Measurements from ENCODE around the gene PSRC1. TPM values are rescaled to one million over a fixed set of nuclear protein-coding genes. Genes with fewer than 3 reads are reported as not detected.

Gene PSRC1
- total and polyA plus RNA-seq, 12 donors = 0.52 to 13.2 (median 2.5) TPM

DNA sequence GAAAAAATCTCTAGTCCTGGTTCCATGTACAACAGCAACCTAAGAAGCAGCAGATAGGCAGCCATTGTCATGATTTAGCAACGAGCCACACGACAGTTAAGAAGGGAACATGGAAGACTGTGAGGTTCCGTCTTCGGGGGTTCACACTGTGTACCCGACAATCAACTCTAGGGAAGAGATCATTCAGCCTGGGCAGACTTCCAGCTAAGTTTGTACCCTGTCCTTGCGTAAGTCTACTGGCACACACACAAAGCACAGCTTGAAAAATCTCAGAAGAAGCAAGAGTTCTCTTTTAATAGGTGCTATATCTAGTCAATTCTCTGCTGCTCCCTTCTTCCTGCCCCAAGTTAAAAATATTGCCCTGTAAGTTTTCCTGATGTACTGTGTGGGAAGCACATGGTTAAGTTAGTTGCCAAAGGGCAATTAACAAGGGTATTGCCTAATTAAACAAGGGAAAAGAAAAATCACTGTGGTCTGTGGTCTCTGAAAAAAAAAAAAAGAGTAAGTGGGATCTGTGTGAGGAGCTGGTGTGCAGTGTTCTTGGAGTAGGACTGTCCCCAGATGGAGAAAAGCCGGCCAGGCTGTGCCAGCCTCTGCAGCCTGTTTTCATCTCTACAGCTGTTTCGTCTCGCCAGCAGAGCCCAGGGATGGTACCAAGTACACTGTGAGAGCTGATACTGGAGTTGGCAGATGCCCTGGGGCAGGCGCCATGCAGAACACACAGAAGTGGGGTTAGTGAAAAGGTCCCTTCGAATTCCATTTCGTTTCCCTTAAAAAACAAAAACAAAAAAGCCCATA lies 30.2 kb upstream of the PSRC1 start:
- no peaks in the 10 kb centered on the region for H3K27me3 ChIP-seq
- intact Hi-C loops (cut with DNase I) = no loop called here
- H3K4me3 ChIP-seq = no peak overlapping the region
- H3K27ac ChIP-seq = no peak overlapping the region
- no peaks in the 10 kb centered on the region for H3K9me3 ChIP-seq (replicated peaks in 1 of 3)
- no peaks in the 10 kb centered on the region for H3K4me1 ChIP-seq (replicated peaks in 1 of 2)
- H3K36me3 ChIP-seq (replicated peaks in 1 of 2) = peaks cover 0 to 7% of the 10 kb centered on the region in 2 donors
- DNase-seq = peak in 4 of 7 donors; percentile 22 to 67 (median 46)
- TF ChIP-seq, protein P1, sequence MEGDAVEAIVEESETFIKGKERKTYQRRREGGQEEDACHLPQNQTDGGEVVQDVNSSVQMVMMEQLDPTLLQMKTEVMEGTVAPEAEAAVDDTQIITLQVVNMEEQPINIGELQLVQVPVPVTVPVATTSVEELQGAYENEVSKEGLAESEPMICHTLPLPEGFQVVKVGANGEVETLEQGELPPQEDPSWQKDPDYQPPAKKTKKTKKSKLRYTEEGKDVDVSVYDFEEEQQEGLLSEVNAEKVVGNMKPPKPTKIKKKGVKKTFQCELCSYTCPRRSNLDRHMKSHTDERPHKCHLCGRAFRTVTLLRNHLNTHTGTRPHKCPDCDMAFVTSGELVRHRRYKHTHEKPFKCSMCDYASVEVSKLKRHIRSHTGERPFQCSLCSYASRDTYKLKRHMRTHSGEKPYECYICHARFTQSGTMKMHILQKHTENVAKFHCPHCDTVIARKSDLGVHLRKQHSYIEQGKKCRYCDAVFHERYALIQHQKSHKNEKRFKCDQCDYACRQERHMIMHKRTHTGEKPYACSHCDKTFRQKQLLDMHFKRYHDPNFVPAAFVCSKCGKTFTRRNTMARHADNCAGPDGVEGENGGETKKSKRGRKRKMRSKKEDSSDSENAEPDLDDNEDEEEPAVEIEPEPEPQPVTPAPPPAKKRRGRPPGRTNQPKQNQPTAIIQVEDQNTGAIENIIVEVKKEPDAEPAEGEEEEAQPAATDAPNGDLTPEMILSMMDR (IDR thresholded peaks at IDR 0.05) = no peak
- TF ChIP-seq POLR2A (IDR thresholded peaks at IDR 0.05) = no peak
- WGBS, 4 donors = 70 to 75% (median 73%) methylated on average over 12 of the region's 12 CpGs

DNA sequence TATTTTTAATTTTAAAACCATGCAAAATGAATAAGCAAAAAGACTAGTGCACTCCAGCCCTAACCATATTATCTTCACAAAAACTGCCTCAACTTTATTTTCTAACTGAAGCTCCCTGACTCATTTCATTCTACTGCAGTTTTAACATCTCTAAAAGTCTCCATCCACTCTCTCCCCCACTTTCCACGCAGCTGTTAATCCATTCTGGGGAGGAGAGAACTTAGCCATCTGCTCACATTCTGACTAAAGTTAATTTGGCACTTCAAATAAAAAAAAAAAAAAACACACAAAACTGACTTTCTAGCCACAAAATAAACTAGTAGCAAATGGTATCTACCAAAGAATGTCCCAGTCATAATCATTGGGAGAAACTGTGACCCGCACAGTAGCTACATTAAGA lies 29.3 kb upstream of the PSRC1 start:
- 95 to 98% (median 96%) methylated on average over 2 of the region's 2 CpGs for WGBS, 4 donors
- DNase-seq = no peak
- H3K4me3 ChIP-seq = no peak overlapping the region
- H3K27ac ChIP-seq = no peak overlapping the region
- H3K27me3 ChIP-seq = no peaks in the 10 kb centered on the region
- TF ChIP-seq, protein P1 (IDR thresholded peaks at IDR 0.05) = no peak
- H3K36me3 ChIP-seq (replicated peaks in 1 of 2) = peaks cover 0 to 2% of the 10 kb centered on the region in 2 donors
- intact Hi-C loops (cut with DNase I) = no loop called here
- no peaks in the 10 kb centered on the region for H3K9me3 ChIP-seq (replicated peaks in 1 of 3)
- H3K4me1 ChIP-seq (replicated peaks in 1 of 2) = peaks cover 0 to 6% of the 10 kb centered on the region in 2 donors

DNA sequence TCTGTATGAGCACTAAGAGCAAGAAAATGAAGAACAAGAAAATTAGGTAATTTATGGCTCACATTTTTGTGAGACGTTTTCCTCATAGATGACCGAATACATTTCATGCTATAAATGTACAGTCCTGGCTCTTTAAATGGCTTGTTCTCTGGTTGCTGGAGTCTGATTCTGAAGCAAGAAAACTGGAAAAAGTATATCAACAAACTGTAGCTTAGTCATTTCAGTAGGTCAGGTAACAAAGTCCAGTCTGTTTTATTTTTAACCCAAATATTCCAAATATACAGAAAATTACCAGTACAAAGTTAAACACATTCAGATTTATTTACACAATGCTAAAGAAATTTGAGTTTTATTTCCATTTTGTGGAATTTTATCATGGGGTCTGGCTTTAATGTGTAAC lies 26.4 kb upstream of the PSRC1 start:
- intact Hi-C loops (cut with DNase I) = no loop called here
- H3K36me3 ChIP-seq (replicated peaks in 1 of 2) = no peaks in the 10 kb centered on the region

DNA sequence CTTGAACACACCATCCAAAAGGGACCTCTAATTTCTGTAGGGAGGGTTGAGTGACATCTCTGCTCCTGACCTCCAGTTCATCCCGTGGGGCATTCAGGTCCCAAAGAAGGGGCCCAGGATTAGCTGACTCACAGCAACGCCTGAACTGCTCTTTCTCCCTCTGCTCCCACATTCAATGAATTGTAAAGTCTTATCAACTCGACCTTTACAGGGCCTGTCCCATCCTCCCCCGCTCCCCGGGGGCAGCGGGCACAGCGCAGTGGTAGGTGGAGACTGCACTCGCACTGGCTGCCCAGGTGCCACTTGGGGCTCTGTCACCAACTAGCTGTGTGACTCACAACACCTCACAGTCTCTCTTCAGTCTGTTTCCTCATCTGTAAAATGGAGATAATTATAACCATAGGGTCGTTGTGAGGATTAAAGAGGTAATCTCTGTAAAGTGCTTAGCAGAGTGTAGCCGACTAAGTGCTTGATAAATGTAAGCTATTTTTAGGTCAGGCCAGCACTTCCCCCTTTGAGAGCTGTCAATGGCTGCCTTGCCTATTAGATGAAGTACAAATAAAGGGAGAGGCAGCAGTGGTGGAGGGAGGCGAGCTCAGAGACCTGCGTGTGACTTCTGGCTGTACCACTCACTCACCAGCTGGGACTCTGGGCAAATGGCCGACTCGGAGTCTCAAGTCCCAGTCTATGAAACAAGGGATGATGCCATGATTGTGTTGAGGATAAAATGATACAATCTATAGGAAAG lies 24.5 kb upstream of the PSRC1 start:
- Histone ChIP-seq H3K9me3 (replicated peaks in 1 of 3) (no peaks in the 10 kb centered on the region), H3K4me1 (replicated peaks in 1 of 2) (peaks cover 0 to 28% of the 10 kb centered on the region in 2 donors), H3K27ac (peak overlapping the region in 2 of 5 donors; percentile 5 to 42), H3K4me3 (no peak overlapping the region), H3K27me3 (no peaks in the 10 kb centered on the region), H3K36me3 (replicated peaks in 1 of 2) (no peaks in the 10 kb centered on the region)
- peak in 5 of 7 donors; percentile 22 to 55 (median 38) for DNase-seq
- intact Hi-C loops (cut with DNase I) = no loop called here
- WGBS, 4 donors = 42 to 59% (median 48%) methylated on average over 13 to 14 of the region's 14 CpGs
- no peak for TF ChIP-seq POLR2A (IDR thresholded peaks at IDR 0.05)
- TF ChIP-seq, protein P1 (IDR thresholded peaks at IDR 0.05) = no peak

More for the DNA sequence above, 26.4 kb upstream of the PSRC1 start:
- peaks cover 0 to 28% of the 10 kb centered on the region in 2 donors for H3K4me1 ChIP-seq (replicated peaks in 1 of 2)
- 68 to 77% (median 75%) methylated on average over 2 of the region's 2 CpGs for WGBS, 4 donors
- TF ChIP-seq, protein P1 (IDR thresholded peaks at IDR 0.05) = no peak
- TF ChIP-seq POLR2A (IDR thresholded peaks at IDR 0.05) = no peak
- no peak overlapping the region for H3K27ac ChIP-seq
- no peak overlapping the region for H3K4me3 ChIP-seq
- H3K9me3 ChIP-seq (replicated peaks in 1 of 3) = no peaks in the 10 kb centered on the region
- no peak for DNase-seq
- no peaks in the 10 kb centered on the region for H3K27me3 ChIP-seq
